Measurements from ENCODE around the gene SH3GL2.

GRCh38 chr9:17776735-17777134, 197.9 kb downstream of the SH3GL2 start:
- no peak for TF ChIP-seq CTCF (IDR thresholded peaks at IDR 0.05; ENCODE audit: borderline replicate concordance, extremely low read depth, low read length, poor library complexity, severe bottlenecking)
- no peak for TF ChIP-seq EZH2 (IDR thresholded peaks at IDR 0.05; ENCODE audit: borderline replicate concordance, low read depth, low read length, severe bottlenecking)

All from DND-41 (cell line).